Raji (cell line): ENCODE measurements around the gene TUBB3.

Experiments
- POLR2A ChIP-seq: IDR thresholded peaks from 2 replicates; pipeline ENCODE4 v1.6.1; 2011; ENCODE audit warnings: low read depth, low read length, control low read depth; ENCODE audit not compliant: insufficient read depth

Gene TUBB3

DNA sequence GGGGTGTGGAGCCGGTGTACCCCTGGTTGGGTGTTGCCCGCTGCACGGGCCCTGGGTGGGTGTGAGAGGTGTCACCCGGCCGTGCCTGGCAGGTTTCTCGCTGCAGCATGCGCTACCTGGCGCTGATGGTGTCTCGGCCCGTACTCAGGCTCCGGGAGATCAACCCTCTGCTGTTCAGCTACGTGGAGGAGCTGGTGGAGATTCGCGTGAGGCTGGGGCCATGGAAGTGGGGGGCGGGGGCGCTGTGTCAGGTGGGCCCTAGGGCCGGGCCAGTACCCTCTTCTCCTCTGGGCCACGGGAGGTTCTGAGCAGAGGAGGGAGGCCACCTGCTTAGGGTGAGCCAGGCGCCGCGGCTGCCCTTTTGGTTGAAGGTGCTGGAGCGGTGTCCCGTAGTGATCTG lies 38.8 kb downstream of the TUBB3 start:
- no peak for TF ChIP-seq POLR2A

DNA sequence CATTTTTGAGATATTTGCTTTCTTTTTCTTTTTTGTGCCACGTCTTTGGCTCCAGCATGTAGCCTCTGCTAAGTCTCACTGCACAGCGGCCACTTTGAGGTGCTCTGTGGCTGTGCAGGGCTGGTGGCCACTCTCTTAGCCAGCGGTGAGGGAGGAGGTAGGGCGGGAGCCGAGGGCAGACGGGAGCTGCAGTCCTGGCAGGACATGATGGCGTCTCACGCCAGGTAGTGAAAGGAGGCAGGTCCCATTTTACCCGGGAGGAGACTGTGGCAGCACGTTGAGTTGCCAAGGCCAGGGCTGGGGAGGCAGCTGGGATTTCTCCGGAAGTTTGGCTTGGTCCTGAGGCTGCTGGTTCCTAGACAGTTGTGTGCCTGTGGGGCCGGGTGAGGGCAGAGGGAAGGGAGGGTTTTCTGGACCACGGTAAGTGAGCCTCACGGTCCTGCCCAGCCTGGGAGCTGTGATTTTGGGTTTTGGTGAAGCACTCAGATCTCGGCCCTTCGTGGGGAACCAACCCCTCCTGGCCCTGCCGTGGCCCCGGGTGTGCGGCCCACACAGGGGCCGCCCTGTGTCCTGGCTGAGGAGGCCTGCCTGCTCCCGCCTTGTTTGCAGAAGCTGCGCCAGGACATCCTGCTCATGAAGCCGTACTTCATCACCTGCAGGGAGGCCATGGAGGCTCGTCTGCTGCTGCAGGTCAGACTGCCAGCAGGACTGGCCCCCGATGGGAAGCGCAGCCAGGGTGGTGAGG lies 39.8 kb downstream of the TUBB3 start:
- TF ChIP-seq POLR2A = no peak

DNA sequence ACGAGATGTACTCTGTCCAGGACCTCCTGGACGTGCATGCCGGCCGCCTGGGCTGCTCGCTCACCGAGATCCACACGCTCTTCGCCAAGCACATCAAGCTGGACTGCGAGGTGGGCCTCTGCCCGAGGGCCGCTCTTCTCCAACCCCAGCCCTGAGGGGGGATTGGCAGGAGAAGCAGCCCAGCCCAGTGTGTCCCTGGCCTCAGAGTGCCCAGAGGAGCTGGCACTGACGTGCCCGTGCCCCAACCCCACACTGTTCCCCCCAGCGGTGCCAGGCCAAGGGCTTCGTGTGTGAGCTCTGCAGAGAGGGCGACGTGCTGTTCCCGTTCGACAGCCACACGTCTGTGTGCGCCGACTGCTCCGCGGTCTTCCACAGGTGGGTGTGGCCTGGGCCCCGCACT lies 41.1 kb downstream of the TUBB3 start:
- TF ChIP-seq POLR2A = no peak

- TF ChIP-seq POLR2A = no peak
These were observed 42.5 kb downstream of the TUBB3 start for GRCh38 chr16:89965447-89966225.

DNA sequence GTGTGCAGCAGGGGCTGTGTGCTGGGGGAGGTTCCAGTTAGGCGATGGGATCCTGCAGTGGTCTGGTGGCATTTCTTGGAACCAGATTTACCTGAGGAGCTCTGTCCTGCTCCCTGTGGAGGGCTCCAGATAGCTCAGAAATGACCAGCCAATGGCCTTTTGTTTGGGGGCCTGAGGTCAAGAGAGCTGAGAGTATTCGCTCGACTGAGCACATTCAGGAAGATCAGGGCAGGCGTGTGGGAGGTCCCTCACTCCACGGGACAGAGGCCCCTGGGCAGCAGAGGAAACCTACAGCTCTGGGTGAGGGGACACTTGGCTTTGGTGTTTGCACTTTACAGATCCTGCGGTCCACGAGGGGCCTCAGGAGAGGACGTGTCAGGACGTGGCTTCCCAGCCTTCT lies 43.6 kb downstream of the TUBB3 start:
- TF ChIP-seq POLR2A = no peak

DNA sequence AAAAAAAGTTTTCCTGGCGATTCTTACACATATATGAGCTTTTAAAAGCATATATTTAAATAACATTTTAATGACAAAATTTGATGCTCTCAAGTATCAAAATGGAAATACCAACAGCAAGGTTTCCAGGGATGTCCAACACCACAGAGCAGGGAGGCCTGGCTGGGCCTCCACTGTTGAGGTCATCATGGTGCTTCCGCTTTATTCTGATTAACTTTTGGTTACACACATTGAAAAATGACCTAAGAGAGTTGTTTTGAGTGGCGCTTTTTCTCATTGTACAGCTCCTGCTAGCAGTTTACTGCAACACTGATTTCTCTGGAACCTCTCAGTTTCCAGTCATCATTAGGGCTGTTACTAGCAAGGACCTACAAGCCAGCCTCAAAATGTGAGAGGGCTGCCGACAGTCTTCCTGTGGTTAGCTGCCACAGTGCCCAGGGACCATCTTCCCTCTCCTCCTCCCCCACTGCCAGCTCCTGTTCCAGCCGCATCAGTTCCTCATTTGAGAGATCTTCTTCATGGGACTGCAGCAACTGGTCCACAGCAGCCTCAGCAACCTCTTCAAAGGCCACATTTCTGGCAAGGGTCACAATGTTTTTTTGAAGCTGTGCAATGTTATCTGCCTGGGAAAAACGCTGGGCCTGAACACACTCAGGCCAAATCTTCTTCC lies 46.7 kb downstream of the TUBB3 start:
- TF ChIP-seq POLR2A = no peak

DNA sequence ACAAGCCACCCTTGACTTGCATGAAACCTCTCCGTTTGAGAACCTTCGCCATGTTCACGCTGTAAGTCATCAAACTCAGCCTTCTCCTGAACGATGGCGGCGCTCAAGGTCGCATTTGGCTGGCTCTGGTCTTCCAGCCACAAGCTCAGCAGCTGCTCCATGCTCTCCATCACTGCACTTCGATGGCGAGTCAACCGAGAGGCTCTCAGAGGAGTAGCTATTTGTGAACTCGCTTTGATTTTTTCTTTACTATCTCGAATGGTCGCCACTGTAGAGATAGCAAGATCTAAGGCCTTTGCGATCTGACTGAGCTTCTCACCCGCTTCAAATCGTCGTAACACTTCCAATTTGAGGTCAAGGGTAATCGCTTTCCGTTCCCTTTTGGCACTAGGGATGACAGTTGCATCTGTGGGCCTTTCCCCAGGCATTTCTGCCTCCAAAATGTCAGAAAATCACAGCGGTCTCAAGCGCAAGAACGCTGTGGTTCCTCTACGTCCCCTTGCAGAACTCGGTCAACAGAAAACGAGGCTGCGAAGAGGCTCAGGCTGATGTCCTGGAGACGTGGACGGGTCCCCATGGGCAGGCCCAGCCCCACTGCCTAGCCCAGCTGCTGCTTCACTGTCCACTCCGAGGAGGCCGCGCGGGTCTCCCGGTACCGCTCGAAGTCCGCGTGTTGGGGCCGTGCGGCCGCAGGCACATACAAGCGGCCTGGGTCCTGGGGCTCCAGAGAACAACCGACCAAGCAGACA lies 48.5 kb downstream of the TUBB3 start:
- TF ChIP-seq POLR2A = no peak

DNA sequence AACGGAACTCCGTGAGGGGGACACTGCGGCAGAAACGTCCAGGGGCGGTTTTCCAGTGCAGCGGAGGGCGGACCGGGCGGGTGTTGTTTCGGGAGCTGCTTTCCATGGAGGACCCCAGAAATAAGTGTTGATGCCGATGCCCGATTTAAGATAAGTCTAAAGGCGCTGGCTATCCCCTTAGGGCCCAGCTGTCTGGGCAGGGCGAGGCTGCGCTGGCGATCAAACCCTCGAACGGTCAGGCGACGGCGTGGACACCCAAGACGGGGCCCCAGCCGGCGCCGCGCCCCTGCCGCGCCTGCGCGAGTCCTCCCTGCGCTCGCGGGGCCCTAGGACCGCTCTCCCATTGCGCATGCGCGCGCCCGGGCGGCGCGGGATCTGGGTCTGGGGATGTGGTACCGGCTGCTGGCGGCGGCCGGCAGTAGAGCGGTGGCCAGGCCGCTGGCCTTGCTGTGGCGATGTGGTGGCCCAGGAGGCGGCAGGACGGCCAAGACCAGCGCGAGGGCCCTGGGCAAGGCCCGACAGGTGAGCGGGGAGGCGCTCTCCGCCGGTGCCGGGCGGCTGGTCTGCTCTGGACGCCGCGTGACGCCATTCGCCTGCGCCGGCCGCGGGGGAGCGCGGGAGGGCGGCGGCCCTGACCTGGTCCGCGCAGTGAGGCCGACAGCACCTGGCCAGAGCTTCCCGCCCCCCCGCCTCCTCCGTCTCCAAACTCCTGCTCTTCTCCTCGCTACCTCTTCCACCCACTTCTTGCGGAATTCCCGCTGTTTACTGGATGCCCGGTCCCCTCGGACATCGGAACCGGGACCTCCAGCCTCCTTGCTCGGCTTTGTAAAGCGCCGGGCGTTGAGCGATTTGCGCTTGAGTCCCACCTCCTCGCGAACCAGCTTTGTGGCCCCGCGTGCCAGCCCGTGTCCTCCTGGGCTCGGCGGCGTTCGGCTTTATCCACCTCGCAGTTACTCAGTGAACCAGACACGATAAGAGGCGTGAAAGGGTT lies 49.4 kb downstream of the TUBB3 start:
- TF ChIP-seq POLR2A = peak; percentile 92

DNA sequence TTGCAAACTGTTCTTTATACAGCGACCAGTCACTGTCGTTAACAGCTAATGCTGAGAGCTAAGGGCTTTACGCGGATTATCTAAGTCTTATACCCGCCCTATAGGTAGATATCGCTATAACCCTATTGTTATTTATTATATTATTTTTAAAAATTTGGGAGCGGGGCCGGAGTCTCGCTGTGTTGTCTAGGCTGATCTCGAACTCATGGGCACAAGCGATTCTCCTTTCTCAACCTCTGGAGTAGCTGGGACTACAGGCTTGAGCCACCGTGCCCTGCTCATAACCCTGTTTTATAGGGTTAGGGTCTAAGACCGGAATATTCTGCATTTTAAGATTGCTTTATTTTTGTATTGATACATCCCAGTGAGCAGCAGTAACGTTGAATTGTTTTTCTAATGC lies 50.1 kb downstream of the TUBB3 start:
- no peak for TF ChIP-seq POLR2A

GRCh38 chr16:89973654-89974335 lies 50.7 kb downstream of the TUBB3 start:
- TF ChIP-seq POLR2A = peak; percentile 43; the same call in 1 of the 2 replicates

GRCh38 chr16:89974870-89975269 lies 51.7 kb downstream of the TUBB3 start:
- no peak for TF ChIP-seq POLR2A

- no peak for TF ChIP-seq POLR2A
These were observed 58.3 kb downstream of the TUBB3 start for GRCh38 chr16:89981414-89981813.

GRCh38 chr16:89982318-89982717 lies 59.2 kb downstream of the TUBB3 start:
- TF ChIP-seq POLR2A = no peak
